Hepatic stellate cell (primary cell): ENCODE data around the gene PTPN12.

Experiments used
- DNase-seq: peaks from one replicate; pipeline ENCODE4 v3.0.0; 2011; ENCODE audit warnings: low spot score

The PTPN12 gene

DNA sequence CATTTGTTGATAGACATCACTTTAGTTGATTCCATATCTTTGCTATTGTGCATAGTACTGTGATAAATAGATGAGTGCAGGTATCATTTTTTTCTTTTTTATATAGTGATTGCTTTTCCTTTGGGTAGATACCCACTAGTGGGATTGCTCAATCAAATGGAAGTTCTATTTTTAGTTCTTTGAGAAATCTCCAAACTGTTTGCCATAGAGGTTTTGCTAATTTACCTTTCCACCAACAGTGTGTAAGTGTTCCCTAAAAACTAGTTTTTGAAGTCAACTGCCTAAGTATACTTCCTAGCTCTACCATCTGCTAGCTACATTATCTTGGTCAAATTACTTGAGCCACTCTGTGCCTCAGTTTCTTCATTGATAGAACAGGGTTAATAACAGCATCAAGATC, 127.6 kb downstream of the PTPN12 start:
- DNase-seq, result no peak

DNA sequence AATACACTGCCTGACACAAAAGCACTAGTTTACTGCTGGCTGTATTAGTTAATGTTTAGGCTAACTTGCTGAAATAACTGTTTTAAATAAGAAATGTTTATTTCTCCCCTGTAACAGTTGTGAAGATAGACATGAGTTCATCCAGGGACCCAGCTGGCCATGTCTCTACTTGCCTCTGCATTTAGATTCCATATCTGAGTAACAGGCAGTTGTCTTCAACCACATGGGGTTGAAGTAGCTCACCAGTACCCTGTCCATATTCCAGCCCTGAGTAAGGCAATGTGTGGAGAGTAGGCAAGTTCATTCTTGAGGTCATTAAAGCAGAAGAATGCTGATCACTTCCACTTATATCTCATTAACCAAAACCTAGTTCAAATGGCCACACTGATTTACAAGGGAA, 128.1 kb downstream of the PTPN12 start:
- no peak for DNase-seq

DNA sequence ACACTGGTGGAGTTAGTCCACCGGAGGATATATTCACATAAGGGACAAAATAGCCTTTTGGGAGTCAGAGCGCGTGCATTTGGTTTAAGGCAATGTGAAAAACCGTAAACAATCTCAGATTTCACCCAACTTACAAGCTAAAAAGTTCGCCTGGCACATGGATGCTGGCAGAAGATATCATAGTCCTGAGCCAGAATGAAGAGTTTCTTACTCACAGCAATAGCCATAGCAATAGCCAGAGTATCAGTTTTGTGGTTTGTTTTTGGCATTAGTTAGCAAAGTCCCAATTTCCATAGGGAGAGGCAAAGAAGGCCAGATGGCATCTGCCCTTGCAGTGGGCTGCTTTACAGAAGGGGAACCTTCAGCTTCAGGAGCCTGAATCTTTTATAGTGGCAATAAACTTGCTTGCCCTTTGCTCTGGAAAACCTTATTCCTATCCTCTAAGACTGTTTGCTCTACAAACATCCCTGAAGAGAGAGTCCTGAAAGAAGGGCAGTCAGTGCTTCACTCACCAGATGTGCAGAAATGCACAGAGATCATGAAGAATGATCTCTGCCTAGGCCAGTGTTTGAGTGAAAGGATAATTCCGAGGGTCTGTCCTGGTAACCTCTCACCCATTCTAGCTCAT, 130.5 kb downstream of the PTPN12 start:
- no peak for DNase-seq

DNA sequence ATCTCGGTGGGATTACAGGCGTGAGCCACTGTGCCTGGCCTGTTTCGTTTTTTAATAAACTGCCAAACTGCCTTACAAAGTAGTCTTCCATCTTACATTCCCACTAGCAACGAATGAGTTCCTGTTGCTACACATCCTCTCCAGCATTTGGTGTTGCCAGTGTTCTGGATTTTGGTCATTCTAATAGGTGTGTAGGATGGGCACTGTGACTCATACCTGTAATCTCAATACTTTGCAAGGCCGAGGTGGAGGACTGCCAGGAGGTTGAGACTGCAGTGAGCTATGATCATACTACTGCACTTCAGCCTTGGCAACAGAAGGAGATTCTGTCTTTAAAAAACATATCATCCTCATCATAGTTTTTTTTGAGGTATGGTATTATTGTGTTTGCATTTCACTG, 137.8 kb downstream of the PTPN12 start:
- no peak for DNase-seq

DNA sequence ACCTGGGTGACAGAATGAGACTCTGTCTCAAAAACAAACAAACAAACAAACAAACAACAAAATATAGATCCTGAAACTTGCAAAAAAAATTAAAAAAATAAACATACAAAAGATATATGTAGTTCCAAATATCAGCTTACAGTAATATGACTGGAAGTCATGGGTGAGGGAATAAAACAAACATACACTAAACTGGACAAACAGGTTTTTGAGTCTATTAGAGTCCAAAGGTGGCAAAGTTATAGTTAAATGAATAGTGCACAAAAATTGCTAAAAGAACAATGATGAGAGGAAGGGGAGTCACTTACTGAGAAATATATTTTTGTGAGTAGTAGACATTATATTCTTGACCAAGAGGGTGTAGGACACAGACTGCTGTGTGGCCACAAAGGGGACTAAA, 142.5 kb downstream of the PTPN12 start:
- no peak for DNase-seq

DNA sequence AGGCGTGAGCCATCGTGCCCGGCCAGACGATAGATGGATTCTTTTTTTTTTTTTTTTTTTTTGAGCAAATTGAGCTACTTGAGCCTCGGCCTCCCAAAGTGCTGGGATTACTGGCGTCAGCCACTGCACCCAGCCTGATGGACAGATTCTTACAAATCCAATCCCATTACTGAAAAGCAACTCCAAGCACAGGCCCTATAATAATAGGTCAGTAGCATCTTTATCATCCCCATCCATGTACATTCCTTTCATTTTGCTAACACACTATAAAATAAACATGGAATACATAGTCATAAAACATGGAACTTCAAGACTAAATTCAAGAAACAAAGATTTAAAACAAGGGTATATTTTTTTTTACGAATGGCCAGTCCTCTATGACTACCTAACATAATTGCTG, 143.2 kb downstream of the PTPN12 start:
- DNase-seq, result no peak

DNA sequence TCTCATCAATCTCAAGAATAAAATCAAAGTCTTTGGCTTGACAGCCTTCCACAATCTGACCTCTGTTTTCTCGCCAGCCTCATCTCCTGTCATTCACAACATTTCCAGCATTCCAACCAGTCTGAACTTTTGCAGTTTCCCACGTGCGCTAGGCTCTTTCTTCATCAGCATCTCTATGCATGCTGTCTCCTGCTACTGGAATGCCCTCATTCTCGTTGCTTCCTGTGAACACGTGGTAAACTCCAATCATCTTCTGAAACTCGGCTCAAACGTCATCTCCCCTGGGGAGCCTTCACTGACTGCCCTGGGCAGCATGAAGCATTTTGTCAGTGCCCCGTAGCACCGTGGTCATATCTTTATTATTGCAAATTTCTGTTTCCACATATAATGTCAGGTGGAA, 146.9 kb downstream of the PTPN12 start:
- DNase-seq, result peak; percentile 73

DNA sequence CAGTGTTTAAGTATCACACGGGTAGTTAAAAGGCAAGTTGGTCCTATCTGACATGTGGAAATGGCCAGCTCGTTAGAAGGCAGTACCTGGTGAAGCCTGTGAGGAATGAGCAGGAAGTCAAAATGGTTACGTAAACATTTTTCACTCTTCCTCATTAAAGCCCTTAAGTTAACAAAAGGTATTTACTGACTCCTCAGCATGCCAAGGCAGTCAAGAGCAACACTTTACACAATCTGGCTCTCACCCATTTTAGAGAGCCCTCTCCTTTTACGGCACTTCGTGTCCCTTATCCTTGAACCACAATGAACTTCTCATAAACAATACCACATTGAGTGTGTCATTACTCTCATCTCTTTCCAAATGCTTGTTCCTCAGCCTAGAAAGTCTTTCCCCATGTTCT, 148.1 kb downstream of the PTPN12 start:
- DNase-seq, result no peak

DNA sequence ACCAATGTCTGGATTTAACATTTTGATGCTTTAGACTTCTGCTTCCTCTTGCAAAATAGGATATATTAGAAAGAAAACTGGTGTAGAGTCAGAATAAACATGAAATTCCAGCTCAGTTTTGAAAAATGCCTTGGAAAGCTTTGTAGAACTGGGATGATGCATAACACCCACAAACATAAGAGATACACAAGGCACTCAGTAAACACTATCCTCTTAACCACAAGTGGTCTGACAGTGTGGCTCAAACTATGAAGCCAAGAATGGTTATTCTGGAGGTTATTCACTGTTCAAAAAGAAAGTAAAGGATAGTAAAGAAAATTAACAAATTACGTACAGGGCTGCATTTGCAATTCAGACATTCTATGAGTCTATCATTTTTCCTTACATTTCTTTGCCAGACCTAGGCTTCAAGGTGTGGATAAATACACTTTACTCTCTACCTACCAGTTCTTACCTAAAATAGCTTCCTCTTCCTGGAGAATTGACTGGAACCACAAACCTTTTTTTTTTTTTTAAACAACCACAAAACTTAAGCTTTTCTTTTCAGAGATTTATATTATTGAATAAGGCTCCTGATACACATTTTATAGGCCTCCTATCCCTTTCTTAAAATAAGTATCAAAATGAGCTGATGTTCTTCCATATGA, 150.1 kb downstream of the PTPN12 start:
- DNase-seq, result no peak

DNA sequence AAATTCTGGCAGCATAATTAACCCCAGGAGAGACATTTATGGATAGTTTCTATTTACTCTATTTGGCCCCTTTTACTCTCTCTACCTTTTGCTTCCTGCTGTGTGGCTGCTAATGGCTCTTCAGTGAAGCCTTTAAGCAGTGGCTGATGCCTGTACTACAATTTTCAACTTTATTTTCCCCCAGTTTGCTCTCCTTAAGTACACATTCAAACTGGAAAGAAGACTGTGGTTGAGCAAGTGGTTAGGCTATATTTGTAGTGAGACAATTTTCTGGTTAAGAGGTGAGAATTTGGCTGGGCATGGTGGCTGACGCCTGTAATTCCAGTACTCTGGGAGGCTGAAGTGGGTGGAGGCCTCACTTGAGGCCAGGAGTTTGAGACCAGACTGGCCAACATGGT, 150.7 kb downstream of the PTPN12 start:
- DNase-seq, result no peak
